Activated T-cell treated with anti-CD3 and anti-CD28 coated beads, Interleukin-2, amount 50 U/mL, for 1 hour (primary cell): ENCODE data around the gene MAD2L1.
A peak's percentile ranks its signal among the peaks of the same experiment; 100 is the strongest.
"Not testable (repeated sequence)": the region's sequence is repeated elsewhere in the genome, so short reads cannot be mapped to it uniquely, and the experiment has no call there.

Source experiments
- DNase-seq: peaks from one replicate; pipeline ENCODE4 v3.0.0-alpha.2; 2020

MAD2L1 gene

GRCh38 chr4:120066517-120067340 is at the start of gene MAD2L1:
Gene MAD2L1, minus strand, starts transcription at chr4:120066848. Its CDS starts 114 bp downstream, at chr4:120066734.
- DNase-seq = peak; percentile 97

- DNase-seq = no peak
Observed at GRCh38 chr4:120111745-120112144, 45.1 kb upstream of the MAD2L1 start.

DNA sequence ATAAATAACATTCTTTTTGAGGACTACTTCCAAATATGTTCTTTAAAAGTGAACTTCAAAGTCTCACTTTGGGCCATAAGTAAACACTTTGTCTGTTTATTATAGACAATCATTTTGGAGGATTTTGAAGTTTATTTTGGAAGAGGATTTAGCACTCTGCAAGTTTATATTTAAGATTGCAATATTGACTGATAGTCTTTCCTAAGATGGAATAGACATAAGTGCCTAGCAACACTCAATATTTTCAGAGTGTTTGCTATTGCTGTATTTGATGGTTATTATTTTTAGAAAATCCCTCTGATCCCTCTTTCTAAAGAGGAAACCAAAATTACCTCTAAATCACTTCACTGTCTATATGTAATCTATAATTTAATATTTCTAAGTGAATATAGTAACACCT is 42.8 kb upstream of the MAD2L1 start:
- DNase-seq = no peak

GRCh38 chr4:120105472-120105871 is 38.8 kb upstream of the MAD2L1 start:
- DNase-seq = no peak

- no peak for DNase-seq
Observed at GRCh38 chr4:120096508-120097297, 30.1 kb upstream of the MAD2L1 start.

DNA sequence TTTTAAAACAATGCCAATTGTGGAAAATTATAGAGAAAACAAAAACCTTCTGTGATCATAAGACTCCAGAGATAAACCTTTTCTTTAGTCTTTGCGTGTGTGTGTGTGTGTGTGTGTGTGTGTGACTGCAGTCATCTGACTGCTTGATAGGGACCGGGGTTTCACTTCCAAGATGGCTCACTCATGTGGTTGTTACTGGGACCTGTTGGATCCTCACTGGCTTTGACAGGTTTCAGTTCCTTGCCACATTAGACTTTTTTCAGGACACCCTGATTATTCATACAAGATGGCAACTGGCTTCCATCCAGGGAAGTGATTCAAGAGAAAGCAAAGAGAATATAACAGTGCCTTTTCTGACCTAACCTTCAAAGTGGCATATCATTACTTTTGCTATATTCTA is 21.9 kb upstream of the MAD2L1 start:
- no peak for DNase-seq

DNA sequence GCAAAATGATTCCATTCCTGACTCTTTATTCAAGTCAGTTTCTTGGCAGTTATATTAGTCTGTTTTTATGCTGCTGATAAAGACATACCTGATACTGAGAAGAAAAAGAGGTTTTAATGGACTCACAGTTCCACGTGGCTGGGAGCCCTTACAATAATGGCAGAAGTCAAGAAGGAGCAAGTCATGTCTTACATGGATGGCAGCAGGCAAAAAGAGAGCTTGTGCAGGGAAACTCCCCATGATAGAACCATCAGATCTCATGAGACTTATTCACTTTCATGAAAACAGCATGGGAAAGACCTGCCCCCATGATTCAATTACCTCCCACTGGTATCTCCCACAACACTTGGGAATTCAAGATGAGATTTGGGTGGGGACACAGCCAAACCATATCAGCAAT is 21.4 kb upstream of the MAD2L1 start:
- not testable (repeated sequence) for DNase-seq

DNA sequence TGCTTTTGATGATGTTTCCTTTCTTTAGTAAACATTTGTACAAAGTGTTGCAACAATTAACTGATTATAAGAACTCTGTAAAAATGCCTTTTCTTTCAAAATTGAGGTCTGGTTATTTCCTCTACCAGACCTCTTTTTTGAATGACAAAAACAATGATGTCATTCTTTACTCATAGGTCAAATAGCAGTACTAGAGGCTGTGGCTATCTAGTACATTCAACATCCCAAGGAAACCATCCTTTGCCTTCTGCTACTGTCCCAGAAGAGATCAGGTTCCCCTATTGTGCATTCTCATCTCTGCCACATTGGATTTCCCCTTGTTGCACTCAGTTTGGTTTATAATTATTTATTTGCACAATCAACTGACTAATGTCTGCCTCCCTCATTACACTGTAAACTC is 19.1 kb upstream of the MAD2L1 start:
- DNase-seq = no peak

DNA sequence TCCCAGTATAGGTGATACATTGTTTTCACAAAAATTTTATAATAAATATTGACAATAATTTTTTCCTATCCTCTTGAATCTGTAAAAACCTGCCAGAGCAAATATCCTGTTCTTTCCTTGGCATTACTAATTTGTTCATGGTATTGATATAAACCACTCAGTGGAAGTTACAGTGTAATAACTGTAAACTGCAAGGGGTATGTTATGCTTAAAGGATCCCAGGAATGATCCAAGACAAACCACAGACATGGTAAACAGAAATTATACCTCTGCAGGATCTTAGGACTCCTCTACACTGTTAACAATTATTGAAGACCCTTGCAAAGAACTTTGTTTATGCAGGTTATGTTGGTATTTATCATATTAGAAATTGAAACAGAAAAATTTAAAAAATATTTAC is 17.7 kb upstream of the MAD2L1 start:
- no peak for DNase-seq

DNA sequence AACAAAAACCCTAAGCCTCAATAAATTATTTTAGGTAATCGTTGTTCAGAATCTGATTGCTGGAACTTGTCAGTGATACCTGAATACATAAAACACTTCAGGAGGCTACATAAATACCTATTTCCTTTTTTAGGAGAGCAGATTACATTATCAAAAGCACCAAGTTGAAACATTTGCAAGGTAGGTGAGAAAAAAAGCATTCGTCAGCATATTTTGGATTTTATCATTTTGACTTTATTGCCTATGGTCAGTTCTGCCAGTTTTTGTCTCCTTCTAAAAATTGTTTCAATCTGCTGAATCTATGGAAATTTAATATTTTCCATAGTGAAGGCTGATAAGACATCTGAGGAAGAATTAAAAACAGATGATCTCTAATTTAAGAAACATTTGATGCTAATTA is 16.5 kb upstream of the MAD2L1 start:
- no peak for DNase-seq

- no peak for DNase-seq
Observed at GRCh38 chr4:120082251-120082650, 15.6 kb upstream of the MAD2L1 start.

DNA sequence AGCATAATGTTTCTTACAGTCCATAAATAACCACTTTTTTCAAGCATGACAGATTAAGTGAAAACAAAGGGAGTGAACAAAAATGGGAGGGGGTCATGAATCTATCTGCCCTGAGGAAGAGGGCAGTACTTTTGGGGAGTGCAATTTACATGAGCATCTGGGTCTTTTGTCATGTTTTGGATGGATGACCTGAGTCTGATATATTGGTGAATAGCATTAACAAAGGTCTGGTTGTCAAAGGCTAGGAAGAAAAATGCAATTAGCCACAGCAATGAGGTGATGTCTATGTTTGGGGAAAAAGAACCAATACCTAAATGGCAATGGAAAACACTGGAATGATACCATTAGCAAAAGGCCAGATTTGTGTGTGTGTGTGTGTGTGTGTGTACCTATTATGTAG is 15.1 kb upstream of the MAD2L1 start:
- DNase-seq = no peak

DNA sequence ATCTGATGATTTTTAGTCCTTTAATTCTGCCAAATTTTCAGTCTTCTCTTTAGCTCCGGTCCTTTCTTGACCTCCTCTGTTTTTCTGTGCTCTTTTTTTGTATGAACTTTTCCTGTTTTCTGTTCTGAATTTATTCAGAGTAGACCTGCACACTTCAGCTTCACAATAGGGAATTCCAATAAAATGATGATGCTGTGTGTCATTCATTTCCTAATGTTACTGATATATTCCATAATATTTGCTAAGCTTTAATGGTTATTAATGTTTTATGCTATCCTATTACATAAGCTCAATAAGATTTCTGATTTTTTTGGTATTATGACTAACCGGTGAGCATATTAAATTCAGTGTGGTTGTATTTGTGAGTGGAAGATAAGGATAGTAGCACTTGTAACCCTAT is 13.9 kb upstream of the MAD2L1 start:
- DNase-seq = no peak

DNA sequence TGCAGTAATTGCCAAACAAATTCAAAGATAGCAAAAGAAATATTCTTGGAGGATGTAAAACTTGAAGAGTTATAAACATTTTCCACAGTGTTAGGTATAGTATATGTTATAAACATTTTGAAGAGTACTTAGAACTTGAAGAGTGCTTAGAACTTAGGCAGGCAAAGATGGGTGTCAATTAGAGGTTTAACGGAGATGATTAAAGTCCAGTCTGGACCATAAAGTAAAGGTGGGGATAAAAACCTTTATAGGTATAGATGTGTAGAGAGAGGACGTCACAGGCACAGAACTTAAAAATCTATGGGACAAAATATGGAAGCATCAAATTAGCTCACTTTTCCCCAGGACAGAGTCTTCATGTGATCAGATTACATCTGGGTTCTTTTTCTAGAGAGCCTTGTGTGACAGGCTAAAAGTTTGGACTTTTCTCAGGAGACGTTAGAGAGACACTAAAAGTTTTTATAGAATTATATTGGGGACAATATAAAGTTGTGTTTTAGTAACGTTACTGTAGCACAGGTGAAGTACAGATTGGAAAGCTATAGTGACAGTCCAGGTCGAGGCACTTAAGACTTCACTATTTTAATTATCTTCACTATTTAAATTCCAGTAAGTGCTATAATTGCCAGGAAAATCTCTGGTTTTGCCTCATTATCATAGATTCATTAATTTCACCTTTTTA is 13.3 kb upstream of the MAD2L1 start:
- no peak for DNase-seq

- DNase-seq = no peak
Observed at GRCh38 chr4:120078216-120078615, 11.6 kb upstream of the MAD2L1 start.

GRCh38 chr4:120071192-120071795 is 4.6 kb upstream of the MAD2L1 start:
- DNase-seq = no peak

- no peak for DNase-seq
Observed at GRCh38 chr4:120070196-120070595, 3.5 kb upstream of the MAD2L1 start.

GRCh38 chr4:120065974-120066516 is 603 bp downstream of the MAD2L1 start:
- no peak for DNase-seq

DNA sequence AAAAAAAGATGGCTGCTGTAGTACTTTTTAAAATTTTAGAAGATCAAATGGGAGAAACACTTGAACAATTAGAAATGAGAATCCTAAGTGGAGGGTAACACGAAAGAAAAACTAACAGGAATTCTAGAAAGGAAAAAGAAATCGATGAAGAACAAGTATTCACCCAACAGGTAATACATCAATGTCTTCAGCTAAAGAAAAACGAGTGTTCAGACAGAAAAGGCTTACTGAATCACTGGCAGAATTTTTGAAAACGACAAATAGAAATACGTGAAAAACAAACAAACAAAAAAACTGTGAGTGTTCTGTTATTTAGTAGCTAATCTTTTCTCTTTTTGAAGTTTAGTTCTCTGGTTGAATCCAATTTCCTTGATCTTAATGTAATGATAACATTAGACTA is 1.8 kb downstream of the MAD2L1 start:
- DNase-seq = no peak

DNA sequence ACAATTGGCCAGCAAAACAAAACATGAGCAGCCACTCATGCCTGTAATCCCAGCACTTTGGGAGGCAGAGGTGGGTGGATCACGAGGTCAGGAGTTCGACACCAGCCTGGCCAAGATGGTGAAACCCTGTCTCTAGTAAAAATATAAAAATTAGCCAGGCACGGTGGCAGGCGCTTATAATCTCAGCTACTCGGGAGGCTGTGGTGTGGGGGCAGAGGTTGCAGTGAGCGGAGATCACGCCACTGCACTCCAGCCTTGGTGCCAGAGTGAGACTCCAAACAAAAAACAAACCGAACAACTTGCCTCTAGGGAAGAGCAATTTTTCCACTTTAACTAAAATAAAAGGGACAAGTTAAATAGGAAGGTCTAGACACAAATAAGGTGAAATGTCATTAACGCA is 2.9 kb downstream of the MAD2L1 start:
- DNase-seq = not testable (repeated sequence)

DNA sequence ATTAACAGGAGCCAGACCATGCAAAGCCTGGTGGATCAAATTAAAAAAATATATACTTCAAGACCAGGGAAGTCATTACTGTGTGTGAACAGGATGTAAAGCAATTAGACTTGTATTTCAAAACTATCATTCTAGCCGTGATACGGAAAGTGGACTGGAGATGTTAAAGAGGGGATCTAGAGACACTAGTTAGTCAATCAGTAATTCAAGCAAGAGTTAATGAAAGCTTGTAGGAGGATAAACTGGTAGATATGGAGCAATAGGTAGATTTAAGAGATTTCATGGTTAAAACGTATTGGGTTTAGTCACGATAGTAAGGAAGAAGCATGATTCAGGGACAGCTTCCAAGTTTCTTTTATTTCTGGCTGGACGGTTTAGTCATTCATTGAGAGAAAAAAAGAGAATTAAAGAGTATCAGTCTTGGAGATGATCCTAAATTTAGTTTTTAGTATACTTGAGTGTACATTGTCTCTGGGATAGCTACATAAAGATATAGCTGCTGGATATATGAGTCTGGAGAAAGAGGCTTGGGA is 3.9 kb downstream of the MAD2L1 start:
- DNase-seq = no peak

DNA sequence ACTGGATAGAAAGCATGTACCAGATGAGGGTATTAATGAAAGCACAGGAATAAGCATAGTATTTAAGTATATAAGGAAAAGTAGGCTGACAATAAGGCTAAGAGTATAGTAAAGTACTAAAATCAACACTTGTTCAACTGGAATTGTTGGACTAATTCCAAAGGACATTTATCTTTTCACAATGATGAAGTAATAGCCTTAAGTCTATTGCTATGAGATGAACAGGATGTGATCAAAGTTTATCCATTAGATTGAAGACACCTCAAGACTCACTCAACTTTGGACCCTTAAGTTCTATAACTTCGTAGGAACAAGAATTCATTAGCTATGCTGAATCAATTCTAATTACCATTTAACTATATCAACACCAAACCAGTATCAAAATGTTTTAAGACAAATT is 7.6 kb downstream of the MAD2L1 start:
- DNase-seq = no peak

GRCh38 chr4:120057416-120057815 is 9.2 kb downstream of the MAD2L1 start:
- DNase-seq = no peak
